Loucy (cell line): ENCODE measurements around the gene COL5A1.
"Not testable (repeated sequence)": the region's sequence is repeated elsewhere in the genome, so short reads cannot be mapped to it uniquely, and the experiment has no call there.

Experiments used
- H2AFZ ChIP-seq: fragments of 200-600 bp; sonication (generic); 2 replicates; pipeline ENCODE4 v1.6.0; 2016; ENCODE audit warnings: antibody characterized with exemption, mild to moderate bottlenecking, low read length, moderate library complexity
- H3F3A ChIP-seq: fragments of 200-600 bp; 2 replicates; pipeline ENCODE4 v1.6.0; 2016; ENCODE audit warnings: antibody characterized with exemption, low read depth, mild to moderate bottlenecking
- H3K27me3 ChIP-seq: fragments of 200-600 bp; sonication (generic); 2 replicates; pipeline ENCODE4 v1.6.1; 2014; ENCODE audit warnings: low read length, mild to moderate bottlenecking; ENCODE audit not compliant: insufficient read depth, poor library complexity, severe bottlenecking
- H3K36me3 ChIP-seq: fragments of 200-600 bp; sonication (generic); 2 replicates; pipeline ENCODE4 v1.6.1; 2016; ENCODE audit warnings: low read length; ENCODE audit not compliant: insufficient read depth
- H3K4me1 ChIP-seq: fragments of 200-600 bp; sonication (generic); 2 replicates; pipeline ENCODE4 v1.5.1; 2014; ENCODE audit warnings: low read length, mild to moderate bottlenecking; ENCODE audit not compliant: insufficient read depth, poor library complexity, severe bottlenecking
- H3K4me2 ChIP-seq: fragments of 200-600 bp; sonication (generic); 2 replicates; pipeline ENCODE4 v1.6.0; 2014; ENCODE audit warnings: antibody characterized with exemption, low read length, low read depth, mild to moderate bottlenecking; ENCODE audit not compliant: poor library complexity, severe bottlenecking
- H3K4me3 ChIP-seq: fragments of 200-600 bp; sonication (generic); 2 replicates; pipeline ENCODE4 v1.5.1; 2014; ENCODE audit warnings: low read length, mild to moderate bottlenecking, mixed read lengths; ENCODE audit not compliant: poor library complexity, severe bottlenecking
- H3K79me2 ChIP-seq: fragments of 200-600 bp; sonication (generic); 2 replicates; pipeline ENCODE4 v1.6.1; 2014; ENCODE audit warnings: low read length; ENCODE audit not compliant: insufficient read depth
- H3K9ac ChIP-seq: fragments of 200-600 bp; sonication (generic); 2 replicates; pipeline ENCODE4 v1.6.0; 2014; ENCODE audit warnings: mild to moderate bottlenecking, low read depth, low read length, moderate library complexity; ENCODE audit not compliant: poor library complexity, severe bottlenecking
- H3K9me2 ChIP-seq: fragments of 200-600 bp; sonication (generic); replicated peaks from 2 replicates; pipeline ENCODE4 v1.6.1; 2016; ENCODE audit warnings: low read depth, low read length, mixed read lengths
- H3K9me3 ChIP-seq: fragments of 200-600 bp; sonication (generic); 2 replicates; pipeline ENCODE4 v1.6.1; 2014; ENCODE audit warnings: mild to moderate bottlenecking, antibody characterized with exemption, low read length, low read depth; ENCODE audit not compliant: insufficient read depth
- H4K20me1 ChIP-seq: fragments of 200-600 bp; sonication (generic); 2 replicates; pipeline ENCODE4 v1.6.0; 2014; ENCODE audit warnings: antibody characterized with exemption, low read length, mild to moderate bottlenecking; ENCODE audit not compliant: insufficient read depth, poor library complexity, severe bottlenecking
- CTCF ChIP-seq: fragments of 200-600 bp; sonication (generic); conservative IDR thresholded peaks from 2 replicates; pipeline ENCODE4 v1.5.1; 2014; ENCODE audit warnings: mild to moderate bottlenecking, antibody characterized with exemption, low read length
- EZH2phosphoT487 ChIP-seq: fragments of 200-600 bp; IDR thresholded peaks from 2 replicates; pipeline ENCODE4 v1.6.1; 2018; ENCODE audit warnings: antibody characterized with exemption, mild to moderate bottlenecking, moderate library complexity, borderline replicate concordance

COL5A1 gene

GRCh38 chr9:134702291-134702690 is 60.7 kb downstream of the COL5A1 start:
- Histone ChIP-seq H3K4me2 (no peak overlapping the region), H3K79me2 (no peaks in the 10 kb centered on the region), H3F3A (no peaks in the 10 kb centered on the region), H3K4me1 (peaks cover 36% of the 10 kb centered on the region), H3K4me3 (no peak overlapping the region), H3K9ac (no peak overlapping the region), H3K27me3 (no peaks in the 10 kb centered on the region), H2AFZ (no peak overlapping the region), H3K36me3 (no peaks in the 10 kb centered on the region; the same call in 1 of the 2 replicates), H3K9me2 (no peaks in the 10 kb centered on the region), H3K9me3 (no peaks in the 10 kb centered on the region), H4K20me1 (no peaks in the 10 kb centered on the region)
- TF ChIP-seq EZH2phosphoT487 (no peak), CTCF (no peak)

GRCh38 chr9:134703730-134704114 is 62.1 kb downstream of the COL5A1 start:
- not testable (repeated sequence) for H3K27me3 ChIP-seq, H4K20me1 ChIP-seq, H3K79me2 ChIP-seq, H3K9ac ChIP-seq, H2AFZ ChIP-seq, H3K4me3 ChIP-seq, H3K9me3 ChIP-seq, H3K4me2 ChIP-seq, H3F3A ChIP-seq, H3K9me2 ChIP-seq, H3K36me3 ChIP-seq
- H3K4me1 ChIP-seq: peaks cover 36% of the 10 kb centered on the region

GRCh38 chr9:134704498-134704897 is 62.9 kb downstream of the COL5A1 start:
- H3K27me3 ChIP-seq: no peaks in the 10 kb centered on the region

More at GRCh38 chr9:134704498-134704897, 62.9 kb downstream of the COL5A1 start:
- Histone ChIP-seq H4K20me1 (no peaks in the 10 kb centered on the region), H3K9ac (no peak overlapping the region), H3K4me3 (no peak overlapping the region), H3F3A (no peaks in the 10 kb centered on the region), H3K4me1 (peaks cover 31% of the 10 kb centered on the region), H3K36me3 (no peaks in the 10 kb centered on the region; the same call in 1 of the 2 replicates), H3K4me2 (no peak overlapping the region), H3K9me2 (no peaks in the 10 kb centered on the region), H3K79me2 (no peaks in the 10 kb centered on the region), H3K9me3 (no peaks in the 10 kb centered on the region), H2AFZ (no peak overlapping the region)
- TF ChIP-seq EZH2phosphoT487 (no peak), CTCF (no peak)
